ENCODE data around the gene INTS2.
"Not testable (repeated sequence)": the region's sequence is repeated elsewhere in the genome, so short reads cannot be mapped to it uniquely, and the experiment has no call there.

Gene INTS2

DNA sequence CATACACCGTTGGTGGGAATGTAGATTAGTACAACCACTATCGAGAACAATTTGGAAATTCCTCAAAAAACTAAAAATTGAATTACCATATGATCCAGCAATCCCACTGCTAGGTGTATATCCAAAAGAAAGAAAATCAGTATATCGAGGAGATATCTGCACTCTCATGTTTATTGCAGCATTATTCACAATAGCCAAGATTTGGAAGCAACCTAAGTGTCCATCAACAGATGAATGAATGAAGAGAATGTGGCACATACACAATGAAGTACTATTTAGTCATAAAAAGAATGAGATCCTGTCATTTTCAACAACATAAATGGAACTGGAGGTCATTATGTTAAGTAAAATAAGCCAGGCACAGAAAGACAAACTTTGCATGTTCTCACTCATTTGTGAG is 108.5 kb downstream of the INTS2 start:
- DNase-seq, ATAC-seq: not testable (repeated sequence)

DNA sequence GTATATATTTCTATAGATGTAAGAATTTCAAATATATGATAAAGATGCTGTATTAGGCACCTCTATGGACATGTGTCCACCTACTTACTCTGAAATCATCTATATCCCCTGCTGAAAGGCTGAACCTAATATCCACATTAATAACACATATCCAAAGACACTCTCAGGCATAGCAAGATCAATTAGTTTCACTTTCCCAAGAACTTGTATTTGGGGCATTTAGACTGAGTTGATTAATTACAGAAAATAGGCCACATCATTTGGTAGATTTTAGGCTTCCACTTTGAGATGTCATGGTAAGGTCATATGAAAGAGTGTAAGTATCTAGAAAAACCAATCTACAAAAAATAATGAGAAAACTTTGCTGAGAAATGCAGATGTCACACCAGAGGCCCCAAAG is 109.6 kb downstream of the INTS2 start:
- DNase-seq, result no peak

DNA sequence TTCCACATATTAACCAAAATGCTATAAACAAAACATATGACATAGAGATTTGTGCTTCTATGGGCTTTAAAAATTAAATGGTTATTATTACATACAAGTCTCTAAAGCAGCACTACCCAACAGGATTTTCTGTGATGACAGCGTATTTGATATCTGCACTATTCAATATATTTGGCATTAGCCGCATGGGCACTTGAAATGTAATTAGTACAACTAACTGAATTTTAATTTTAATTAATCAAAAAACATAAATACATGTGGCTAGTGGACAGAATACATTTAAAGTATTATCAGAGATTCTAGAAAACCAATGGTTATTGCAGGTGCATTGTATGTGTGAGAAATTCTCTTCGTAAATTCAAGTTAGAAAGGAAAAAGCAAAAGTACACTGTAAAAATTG is 110.3 kb downstream of the INTS2 start:
- no peak for ATAC-seq

More for the DNA sequence above, 109.6 kb downstream of the INTS2 start:
- ATAC-seq, result no peak

DNA sequence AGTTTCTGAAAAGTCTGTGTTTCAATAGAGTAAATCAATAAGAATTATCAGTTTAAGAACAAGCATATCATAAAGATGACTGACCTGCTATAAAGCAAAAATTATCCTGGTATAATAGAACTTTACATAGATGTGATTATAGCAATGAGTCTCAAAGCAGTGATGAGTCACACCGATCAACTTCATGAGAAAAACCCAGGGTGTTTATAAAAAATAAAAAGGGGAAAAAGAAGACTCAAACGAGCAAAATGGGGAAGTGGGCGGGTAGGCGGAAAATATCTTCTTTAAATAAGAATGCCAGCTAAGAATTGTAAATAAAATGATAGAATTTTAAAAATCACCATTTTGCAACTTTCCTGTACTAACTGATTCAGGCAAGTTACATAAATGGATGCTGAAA is 111.2 kb downstream of the INTS2 start:
- ATAC-seq, result no peak
- no peak for DNase-seq

More for the DNA sequence above, 110.3 kb downstream of the INTS2 start:
- DNase-seq, result no peak

DNA sequence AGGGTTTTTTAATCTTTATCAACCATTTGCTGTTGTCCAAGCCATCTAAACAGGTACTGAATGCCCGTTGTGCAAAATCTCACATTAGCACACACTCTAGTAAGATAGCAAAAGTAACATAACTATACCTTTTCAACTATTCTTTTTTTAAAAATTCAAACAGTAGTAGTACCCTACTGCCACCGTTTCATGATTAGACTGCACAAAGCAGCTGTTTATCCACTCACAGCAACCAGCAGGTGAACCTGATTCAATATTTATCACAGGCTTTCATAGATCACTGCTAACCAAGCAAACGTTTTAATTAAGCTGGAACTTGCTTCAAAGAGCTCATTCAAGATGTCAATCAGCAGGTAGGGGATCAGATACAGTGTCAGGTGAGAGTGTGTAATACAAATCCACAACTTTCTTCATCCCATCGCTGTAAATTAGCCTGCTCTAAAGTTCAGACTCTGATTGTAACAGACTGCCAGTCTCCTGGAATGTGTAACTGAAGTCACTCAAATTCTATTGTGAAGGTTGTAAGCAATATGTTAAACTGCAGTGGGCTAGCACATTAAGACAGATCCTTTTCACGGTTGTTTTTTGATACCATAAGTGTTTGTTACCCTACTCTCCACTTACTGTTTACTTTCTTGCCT is 111.8 kb downstream of the INTS2 start:
- no peak for ATAC-seq

More for the DNA sequence above, 111.8 kb downstream of the INTS2 start:
- no peak for DNase-seq

All from stimulated activated naive CD8-positive, alpha-beta T cell treated with anti-CD3 and anti-CD28 coated beads, Interleukin-15, Interleukin-2, amounts not matched to agents 100 U/mL and 50 U/mL, for 24 hours (primary cell).